ENCODE data around the gene AGA.

GRCh38 chr4:177434667-177435066 lies 7.6 kb downstream of the AGA start:
- TF ChIP-seq POLR2A (IDR thresholded peaks at IDR 0.05) (no peak), CTCF (IDR thresholded peaks at IDR 0.05) (no peak)
